ENCODE measurements around the gene SLC26A3.
"Not testable (repeated sequence)": the region's sequence is repeated elsewhere in the genome, so short reads cannot be mapped to it uniquely, and the experiment has no call there.

The SLC26A3 gene

GRCh38 chr7:107803009-107803610, at the start of gene SLC26A3:
SLC26A3 (minus strand) TSS chr7:107803223; CDS start chr7:107794509, 8,714 bp downstream.
- no peak for DNase-seq (ENCODE audit: low spot score)

- DNase-seq (ENCODE audit: low spot score) = no peak
These were observed 47.6 kb upstream of the SLC26A3 start for GRCh38 chr7:107850643-107851042.

GRCh38 chr7:107850216-107850615, 47.2 kb upstream of the SLC26A3 start:
- no peak for DNase-seq (ENCODE audit: low spot score)

GRCh38 chr7:107848211-107848610, 45.2 kb upstream of the SLC26A3 start:
- DNase-seq (ENCODE audit: low spot score) = not testable (repeated sequence)

- not testable (repeated sequence) for DNase-seq (ENCODE audit: low spot score)
These were observed 44.8 kb upstream of the SLC26A3 start for GRCh38 chr7:107847836-107848175.

GRCh38 chr7:107847168-107847835, 44.3 kb upstream of the SLC26A3 start:
- DNase-seq (ENCODE audit: low spot score) = no peak

GRCh38 chr7:107846324-107846723, 43.3 kb upstream of the SLC26A3 start:
- DNase-seq (ENCODE audit: low spot score) = no peak

- no peak for DNase-seq (ENCODE audit: low spot score)
These were observed 40.2 kb upstream of the SLC26A3 start for GRCh38 chr7:107843184-107843583.

GRCh38 chr7:107842213-107842612, 39.2 kb upstream of the SLC26A3 start:
- DNase-seq (ENCODE audit: low spot score) = no peak

GRCh38 chr7:107838816-107839565, 36.0 kb upstream of the SLC26A3 start:
- no peak for DNase-seq (ENCODE audit: low spot score)

- no peak for DNase-seq (ENCODE audit: low spot score)
These were observed 35.1 kb upstream of the SLC26A3 start for GRCh38 chr7:107838024-107838601.

GRCh38 chr7:107837145-107837512, 34.1 kb upstream of the SLC26A3 start:
- no peak for DNase-seq (ENCODE audit: low spot score)

GRCh38 chr7:107836237-107837144, 33.5 kb upstream of the SLC26A3 start:
- no peak for DNase-seq (ENCODE audit: low spot score)

- no peak for DNase-seq (ENCODE audit: low spot score)
These were observed 31.4 kb upstream of the SLC26A3 start for GRCh38 chr7:107834401-107834800.

- DNase-seq (ENCODE audit: low spot score) = no peak
These were observed 30.7 kb upstream of the SLC26A3 start for GRCh38 chr7:107833684-107834106.

- no peak for DNase-seq (ENCODE audit: low spot score)
These were observed 27.4 kb upstream of the SLC26A3 start for GRCh38 chr7:107830420-107830819.

- DNase-seq (ENCODE audit: low spot score) = no peak
These were observed 25.5 kb upstream of the SLC26A3 start for GRCh38 chr7:107828540-107828939.

- no peak for DNase-seq (ENCODE audit: low spot score)
These were observed 24.5 kb upstream of the SLC26A3 start for GRCh38 chr7:107827501-107827900.

- no peak for DNase-seq (ENCODE audit: low spot score)
These were observed 23.4 kb upstream of the SLC26A3 start for GRCh38 chr7:107826451-107826850.

- no peak for DNase-seq (ENCODE audit: low spot score)
These were observed 21.8 kb upstream of the SLC26A3 start for GRCh38 chr7:107824858-107825257.

GRCh38 chr7:107818622-107819021, 15.6 kb upstream of the SLC26A3 start:
- no peak for DNase-seq (ENCODE audit: low spot score)

- no peak for DNase-seq (ENCODE audit: low spot score)
These were observed 13.1 kb upstream of the SLC26A3 start for GRCh38 chr7:107816011-107816566.

All from CD4-positive, alpha-beta T cell treated with Interleukin-15 for 4 hours (primary cell).